Upper lobe of left lung (tissue), 4 donors: Measurements from ENCODE around the gene TMEM44.

Source experiments
- CTCF ChIP-seq, 6 experiments: fragments of 450-650 bp in 4 of 6; fragments of 200-600 bp in 2 of 6; sonication (generic) in 2 of 6; IDR thresholded peaks; one replicate each; pipeline ENCODE4 v1.5.1; 2016 to 2019; ENCODE audit warnings: antibody characterized with exemption in 6 of 6
- EP300 ChIP-seq, 4 donors: sonication (generic); formaldehyde crosslinking; IDR thresholded peaks; one replicate each; pipeline ENCODE4 v1.5.1; 2017; ENCODE audit warnings: antibody characterized with exemption in 4 of 4, control low read depth in 2 of 4
- POLR2A ChIP-seq, 4 donors: fragments of 450-650 bp; IDR thresholded peaks; one replicate each; pipeline ENCODE4 v1.5.1; 2016 to 2017; ENCODE audit warnings: antibody characterized with exemption in 4 of 4, mild to moderate bottlenecking in 2 of 4
- POLR2AphosphoS5 ChIP-seq, 2 donors: sonication (generic); formaldehyde crosslinking; IDR thresholded peaks; one replicate each; pipeline ENCODE4 v1.5.1; 2017; ENCODE audit warnings: antibody characterized with exemption in 2 of 2

- no peak for TF ChIP-seq CTCF (IDR thresholded peaks at IDR 0.05)
- TF ChIP-seq EP300 (IDR thresholded peaks at IDR 0.05): no peak
- no peak for TF ChIP-seq POLR2AphosphoS5 (IDR thresholded peaks at IDR 0.05)
- TF ChIP-seq POLR2A (IDR thresholded peaks at IDR 0.05): no peak
Observed at GRCh38 chr3:194618858-194619608, 14.2 kb downstream of the TMEM44 start.
